Measurements from ENCODE around the gene PEX1. TPM values are rescaled to one million over a fixed set of nuclear protein-coding genes. Genes with fewer than 3 reads are reported as not detected.

PEX1 gene
- polyA plus RNA-seq, 1 donor from 2014 or later: 108 TPM

DNA sequence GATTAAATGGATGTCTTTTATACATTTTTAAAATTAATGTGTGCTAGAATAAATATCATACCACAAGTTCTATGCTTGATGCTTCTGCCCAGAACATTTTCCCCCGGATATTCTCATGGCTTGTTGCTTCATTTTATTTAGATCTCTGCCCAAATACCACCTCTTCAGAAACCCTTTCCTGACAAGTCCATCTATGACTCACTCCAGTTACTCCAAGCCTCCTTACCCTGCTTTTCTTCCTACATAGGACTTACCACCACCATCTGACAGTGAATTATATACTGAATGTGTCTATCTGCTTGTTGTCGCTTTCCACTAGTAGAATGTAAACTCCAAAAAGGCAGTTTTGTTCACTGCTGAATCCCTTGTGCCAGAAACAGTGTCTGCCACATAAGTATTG, 31.4 kb downstream of the PEX1 start:
- no peak overlapping the region for H3K9ac ChIP-seq (ENCODE audit: low read length)
- H3K4me2 ChIP-seq (ENCODE audit: low read length): no peak overlapping the region
- no peaks in the 10 kb centered on the region for H4K20me1 ChIP-seq (ENCODE audit: insufficient read depth)
- H2AFZ ChIP-seq (ENCODE audit: low read depth, low read length): no peak overlapping the region
- peaks cover 9% of the 10 kb centered on the region for H3K36me3 ChIP-seq (ENCODE audit: insufficient read depth, low read length)
- no peaks in the 10 kb centered on the region for H3K79me2 ChIP-seq (replicated peaks; ENCODE audit: insufficient read depth, low read length)
- H3K27ac ChIP-seq (ENCODE audit: low read length): no peak overlapping the region
- H3K27me3 ChIP-seq (ENCODE audit: insufficient read depth, low read depth, low read length): no peaks in the 10 kb centered on the region
- H3K9me3 ChIP-seq (ENCODE audit: low read length): no peaks in the 10 kb centered on the region
- no peaks in the 10 kb centered on the region for H3F3A ChIP-seq (ENCODE audit: insufficient read depth, low read length, poor library complexity, severe bottlenecking)
- TF ChIP-seq EP300 (conservative IDR thresholded peaks at IDR 0.05; ENCODE audit: poor library complexity, severe bottlenecking): no peak
- TF ChIP-seq CTCF (IDR thresholded peaks at IDR 0.05; ENCODE audit: poor library complexity, severe bottlenecking): no peak
- TF ChIP-seq POLR2AphosphoS5 (IDR thresholded peaks at IDR 0.05): no peak
- TF ChIP-seq EZH2 (IDR thresholded peaks at IDR 0.05; ENCODE audit: borderline replicate concordance, insufficient read depth, low read length, poor library complexity, severe bottlenecking): no peak
- no peak for TF ChIP-seq SMC3 (conservative IDR thresholded peaks at IDR 0.05; ENCODE audit: poor library complexity)
- no peak for TF ChIP-seq REST (IDR thresholded peaks at IDR 0.05; ENCODE audit: borderline replicate concordance)
- TF ChIP-seq RAD21 (conservative IDR thresholded peaks at IDR 0.05): no peak
- TF ChIP-seq TAF1 (IDR thresholded peaks at IDR 0.05; ENCODE audit: low read depth): no peak
- no peaks in the 10 kb centered on the region for H3K9me2 ChIP-seq (ENCODE audit: insufficient read depth, low read length)
- no peak overlapping the region for H3K4me3 ChIP-seq (ENCODE audit: low read length)

DNA sequence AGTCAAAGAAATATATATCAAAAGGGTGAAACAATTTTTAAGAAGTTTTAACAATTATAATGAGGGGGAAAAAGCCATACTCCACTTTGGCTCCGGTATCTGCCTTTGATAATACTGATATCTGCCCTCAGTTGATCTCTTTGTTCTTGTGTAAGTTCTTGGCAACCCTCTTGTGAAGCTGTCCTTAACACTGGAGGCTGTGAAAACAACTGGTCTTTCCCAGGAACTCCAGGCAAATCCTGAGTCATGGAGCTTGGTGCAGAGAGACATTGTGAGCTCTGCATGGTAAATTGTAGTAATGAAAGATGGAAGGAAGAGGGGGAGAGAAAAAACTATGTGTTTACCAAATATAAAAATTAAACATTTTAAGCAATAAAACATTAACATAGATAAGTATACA, 38.7 kb downstream of the PEX1 start:
- no peak overlapping the region for H2AFZ ChIP-seq (ENCODE audit: low read depth, low read length)
- no peak overlapping the region for H3K4me3 ChIP-seq (ENCODE audit: low read length)
- H3K27me3 ChIP-seq (ENCODE audit: insufficient read depth, low read depth, low read length): no peaks in the 10 kb centered on the region
- no peak overlapping the region for H3K27ac ChIP-seq (ENCODE audit: low read length)
- peaks cover 20% of the 10 kb centered on the region for H3K36me3 ChIP-seq (ENCODE audit: insufficient read depth, low read length)
- no peaks in the 10 kb centered on the region for H4K20me1 ChIP-seq (ENCODE audit: insufficient read depth)
- no peak overlapping the region for H3K9ac ChIP-seq (ENCODE audit: low read length)
- H3F3A ChIP-seq (ENCODE audit: insufficient read depth, low read length, poor library complexity, severe bottlenecking): no peaks in the 10 kb centered on the region
- H3K9me3 ChIP-seq (ENCODE audit: low read length): no peaks in the 10 kb centered on the region
- no peaks in the 10 kb centered on the region for H3K9me2 ChIP-seq (ENCODE audit: insufficient read depth, low read length)
- H3K79me2 ChIP-seq (replicated peaks; ENCODE audit: insufficient read depth, low read length): no peaks in the 10 kb centered on the region
- TF ChIP-seq EZH2 (IDR thresholded peaks at IDR 0.05; ENCODE audit: borderline replicate concordance, insufficient read depth, low read length, poor library complexity, severe bottlenecking): no peak
- no peak overlapping the region for H3K4me2 ChIP-seq (ENCODE audit: low read length)

DNA sequence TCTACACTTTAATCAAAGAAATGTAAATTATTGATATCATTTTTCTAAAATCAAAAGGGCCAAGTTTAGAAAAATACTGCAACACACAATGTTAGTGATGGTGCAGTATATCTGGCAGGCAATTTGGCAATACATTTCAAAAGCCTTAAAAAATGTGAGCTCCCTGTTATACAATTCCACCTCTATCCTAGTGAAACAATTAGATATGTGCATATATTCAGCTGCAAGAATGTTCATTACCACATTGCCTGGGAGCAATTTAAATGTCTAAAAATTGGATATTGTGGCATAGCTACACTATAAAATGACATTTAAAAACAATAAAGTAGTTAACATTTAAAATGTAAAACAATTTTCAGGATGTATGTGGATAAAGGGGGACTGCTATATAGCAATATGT, 40.5 kb downstream of the PEX1 start:
- H3K9me3 ChIP-seq (ENCODE audit: low read length): no peaks in the 10 kb centered on the region
- no peak overlapping the region for H2AFZ ChIP-seq (ENCODE audit: low read depth, low read length)
- H3K27ac ChIP-seq (ENCODE audit: low read length): no peak overlapping the region
- H3K9ac ChIP-seq (ENCODE audit: low read length): no peak overlapping the region
- no peak overlapping the region for H3K4me2 ChIP-seq (ENCODE audit: low read length)
- peaks cover 20% of the 10 kb centered on the region for H3K36me3 ChIP-seq (ENCODE audit: insufficient read depth, low read length)
- no peaks in the 10 kb centered on the region for H3K79me2 ChIP-seq (replicated peaks; ENCODE audit: insufficient read depth, low read length)
- H3F3A ChIP-seq (ENCODE audit: insufficient read depth, low read length, poor library complexity, severe bottlenecking): no peaks in the 10 kb centered on the region
- no peaks in the 10 kb centered on the region for H3K9me2 ChIP-seq (ENCODE audit: insufficient read depth, low read length)
- no peak for TF ChIP-seq REST (IDR thresholded peaks at IDR 0.05; ENCODE audit: borderline replicate concordance)
- TF ChIP-seq EZH2 (IDR thresholded peaks at IDR 0.05; ENCODE audit: borderline replicate concordance, insufficient read depth, low read length, poor library complexity, severe bottlenecking): no peak
- no peak for TF ChIP-seq TAF1 (IDR thresholded peaks at IDR 0.05; ENCODE audit: low read depth)
- no peak for TF ChIP-seq CTCF (IDR thresholded peaks at IDR 0.05; ENCODE audit: poor library complexity, severe bottlenecking)
- no peak for TF ChIP-seq POLR2AphosphoS5 (IDR thresholded peaks at IDR 0.05)
- no peak for TF ChIP-seq SMC3 (conservative IDR thresholded peaks at IDR 0.05; ENCODE audit: poor library complexity)
- TF ChIP-seq RAD21 (conservative IDR thresholded peaks at IDR 0.05): no peak
- no peak for TF ChIP-seq MXI1 (conservative IDR thresholded peaks at IDR 0.05; ENCODE audit: poor library complexity, severe bottlenecking)
- TF ChIP-seq EP300 (conservative IDR thresholded peaks at IDR 0.05; ENCODE audit: poor library complexity, severe bottlenecking): no peak
- no peaks in the 10 kb centered on the region for H3K27me3 ChIP-seq (ENCODE audit: insufficient read depth, low read depth, low read length)
- H3K4me3 ChIP-seq (ENCODE audit: low read length): no peak overlapping the region
- no peaks in the 10 kb centered on the region for H4K20me1 ChIP-seq (ENCODE audit: insufficient read depth)
